Central memory CD4-positive, alpha-beta T cell (primary cell): ENCODE data around the gene PRRT1.
"Not testable (repeated sequence)": the region's sequence is repeated elsewhere in the genome, so short reads cannot be mapped to it uniquely, and the experiment has no call there.

Source experiments
- DNase-seq: peaks from one replicate; pipeline ENCODE4 v3.0.0; 2022

PRRT1 gene

GRCh38 chr6:32187725-32188380, 36.1 kb upstream of the PRRT1 start:
- DNase-seq: not testable (repeated sequence)

DNA sequence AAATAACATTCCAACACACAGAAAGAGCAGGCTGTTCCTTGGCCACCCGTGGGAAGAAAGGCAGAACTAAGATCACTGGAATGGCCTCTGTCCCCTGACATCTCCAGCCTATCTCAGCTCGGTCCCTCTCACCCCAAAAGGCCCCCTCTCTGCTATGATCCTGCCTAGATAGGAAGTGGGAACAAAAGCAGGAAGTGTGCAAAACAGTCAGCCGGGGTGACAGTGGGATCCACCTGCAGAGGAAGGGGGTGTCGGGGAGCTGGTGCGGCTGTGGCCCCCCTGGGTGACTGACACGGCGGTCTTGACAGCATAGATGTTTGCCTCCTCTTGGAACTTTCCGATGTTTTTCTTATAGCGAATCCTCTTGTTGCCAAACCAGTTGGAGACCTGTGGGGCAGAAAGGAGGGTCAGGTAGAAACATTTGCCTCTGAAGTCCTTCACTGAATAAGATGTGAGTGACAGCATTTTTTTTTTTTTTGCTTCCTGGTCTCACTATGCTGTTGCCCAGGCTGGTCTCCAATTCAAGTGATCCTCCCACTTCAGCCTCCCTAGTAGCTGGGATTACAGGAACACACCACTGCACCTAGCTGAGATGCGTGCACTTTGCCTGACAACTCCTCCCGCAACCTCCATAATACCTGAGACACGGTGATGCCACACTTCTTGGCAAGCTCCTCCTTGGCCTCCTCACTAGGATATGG, 35.4 kb upstream of the PRRT1 start:
- DNase-seq: no peak

DNA sequence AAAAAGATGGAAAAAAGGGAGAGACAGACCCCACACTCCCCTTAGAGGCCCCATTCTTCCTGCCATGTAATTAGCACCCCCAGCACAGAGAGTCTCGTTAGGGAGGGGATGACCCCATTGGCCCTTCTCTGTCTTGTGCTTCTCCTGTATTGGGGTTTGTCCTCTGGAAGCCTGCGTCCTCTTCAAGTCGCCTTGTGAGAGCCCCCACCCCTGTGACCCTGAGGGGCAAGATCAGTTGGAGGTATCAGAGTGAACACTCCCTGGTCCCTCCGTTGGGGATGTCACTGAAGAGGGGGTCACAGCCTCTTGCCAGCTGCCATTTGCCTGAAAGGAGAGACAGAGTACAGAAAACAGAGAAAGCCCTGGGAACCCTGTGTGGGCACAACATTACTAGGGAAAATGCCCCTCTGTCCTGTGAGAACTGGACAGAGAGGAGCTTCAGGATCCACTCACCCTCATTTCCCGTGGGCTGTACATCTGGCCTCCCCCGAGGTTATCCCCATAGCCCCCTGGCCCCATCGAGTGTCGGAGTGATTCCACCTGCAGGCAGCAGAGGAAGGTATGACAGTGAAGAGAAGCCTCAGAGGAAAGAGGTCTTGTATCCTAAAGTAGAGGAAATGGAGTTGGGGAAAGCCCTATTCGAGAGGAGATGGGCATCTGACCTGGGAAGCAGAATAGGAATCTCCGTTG, 34.6 kb upstream of the PRRT1 start:
- DNase-seq: not testable (repeated sequence)

- peak; percentile 53 for DNase-seq
Measured at GRCh38 chr6:32185681-32186131, 34.0 kb upstream of the PRRT1 start.

DNA sequence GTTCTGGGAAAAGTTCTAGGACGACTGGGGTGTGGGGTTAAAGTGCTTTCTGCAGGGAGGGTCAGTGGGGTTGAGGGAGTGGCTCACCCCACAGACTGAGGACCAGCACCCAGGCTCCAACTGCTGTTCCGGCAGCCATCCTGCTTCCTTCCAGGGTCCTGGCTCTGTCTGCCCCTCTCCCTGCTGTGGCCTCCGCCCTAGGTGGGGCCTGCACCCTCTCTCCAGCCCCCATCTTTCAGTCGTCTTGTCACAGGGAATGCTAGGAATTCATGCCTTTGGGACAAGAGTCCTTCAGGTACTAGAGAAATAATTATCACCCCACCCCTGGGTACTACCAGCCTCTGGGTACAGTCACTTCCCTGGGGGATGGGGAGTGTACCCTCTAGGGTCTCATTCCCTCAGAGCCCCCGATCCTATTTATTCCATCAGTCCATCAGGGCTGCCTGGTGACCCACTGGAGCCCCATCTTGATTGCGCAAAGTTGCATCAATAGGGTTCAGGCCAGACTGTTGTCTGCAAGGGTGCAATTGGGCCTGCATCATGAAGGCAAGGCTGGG, 32.4 kb upstream of the PRRT1 start, which contains the start of gene AGER:
AGER (minus strand) TSS at position 170 of the 557 bp plus-strand sequence; CDS start at position 139, 31 bp downstream.
- DNase-seq: no peak

GRCh38 chr6:32183483-32184083, 31.8 kb upstream of the PRRT1 start:
- no peak for DNase-seq

- no peak for DNase-seq
Measured at GRCh38 chr6:32183030-32183429, 31.3 kb upstream of the PRRT1 start.

DNA sequence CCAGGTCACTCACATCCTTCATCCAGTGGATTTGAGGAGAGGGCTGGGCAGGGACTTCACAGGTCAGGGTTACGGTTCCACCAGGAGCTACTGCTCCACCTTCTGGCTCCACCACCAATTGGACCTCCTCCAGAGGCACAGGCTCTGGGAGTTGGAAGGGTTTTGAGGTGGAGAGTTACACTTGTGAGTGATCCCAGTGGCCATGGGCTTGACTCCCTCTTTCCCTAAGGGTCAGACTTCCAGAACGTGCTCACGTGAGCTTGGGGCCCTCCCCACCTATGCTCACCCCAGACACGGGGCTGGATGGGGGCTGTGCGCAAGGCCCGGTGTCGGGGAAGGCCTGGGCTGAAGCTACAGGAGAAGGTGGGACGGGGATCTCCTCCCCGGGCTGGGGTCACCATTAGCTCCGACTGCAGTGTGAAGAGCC, 30.8 kb upstream of the PRRT1 start:
- DNase-seq: no peak

GRCh38 chr6:32181915-32182529, 30.3 kb upstream of the PRRT1 start:
- DNase-seq: no peak

DNA sequence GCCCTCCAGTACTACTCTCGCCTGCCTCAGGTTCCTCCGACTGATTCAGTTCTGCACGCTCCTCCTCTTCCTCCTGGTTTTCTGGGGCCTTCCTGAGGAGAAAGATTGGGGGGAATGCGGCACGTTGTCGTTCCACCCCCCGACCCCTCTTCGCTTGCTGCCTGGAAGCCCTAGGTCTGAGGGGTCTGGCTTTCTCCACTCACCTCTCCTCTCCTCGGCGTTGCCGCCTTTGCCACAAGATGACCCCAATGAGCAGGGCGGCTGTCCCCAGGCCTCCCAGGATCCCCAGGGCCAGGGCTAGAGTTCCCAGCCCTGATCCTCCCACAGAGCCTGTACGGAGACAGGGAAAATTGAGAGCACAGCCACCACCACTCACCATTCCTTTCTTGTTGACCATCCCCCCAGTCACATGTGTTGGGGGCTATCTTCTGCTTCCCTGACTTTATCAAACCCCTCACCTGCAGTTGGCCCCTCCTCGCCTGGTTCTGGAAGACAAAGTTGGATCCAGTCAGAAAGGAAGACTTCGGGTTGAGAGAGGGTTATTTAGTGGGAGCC, 29.5 kb upstream of the PRRT1 start:
- DNase-seq: no peak

- no peak for DNase-seq
Measured at GRCh38 chr6:32179766-32180405, 28.1 kb upstream of the PRRT1 start.

DNA sequence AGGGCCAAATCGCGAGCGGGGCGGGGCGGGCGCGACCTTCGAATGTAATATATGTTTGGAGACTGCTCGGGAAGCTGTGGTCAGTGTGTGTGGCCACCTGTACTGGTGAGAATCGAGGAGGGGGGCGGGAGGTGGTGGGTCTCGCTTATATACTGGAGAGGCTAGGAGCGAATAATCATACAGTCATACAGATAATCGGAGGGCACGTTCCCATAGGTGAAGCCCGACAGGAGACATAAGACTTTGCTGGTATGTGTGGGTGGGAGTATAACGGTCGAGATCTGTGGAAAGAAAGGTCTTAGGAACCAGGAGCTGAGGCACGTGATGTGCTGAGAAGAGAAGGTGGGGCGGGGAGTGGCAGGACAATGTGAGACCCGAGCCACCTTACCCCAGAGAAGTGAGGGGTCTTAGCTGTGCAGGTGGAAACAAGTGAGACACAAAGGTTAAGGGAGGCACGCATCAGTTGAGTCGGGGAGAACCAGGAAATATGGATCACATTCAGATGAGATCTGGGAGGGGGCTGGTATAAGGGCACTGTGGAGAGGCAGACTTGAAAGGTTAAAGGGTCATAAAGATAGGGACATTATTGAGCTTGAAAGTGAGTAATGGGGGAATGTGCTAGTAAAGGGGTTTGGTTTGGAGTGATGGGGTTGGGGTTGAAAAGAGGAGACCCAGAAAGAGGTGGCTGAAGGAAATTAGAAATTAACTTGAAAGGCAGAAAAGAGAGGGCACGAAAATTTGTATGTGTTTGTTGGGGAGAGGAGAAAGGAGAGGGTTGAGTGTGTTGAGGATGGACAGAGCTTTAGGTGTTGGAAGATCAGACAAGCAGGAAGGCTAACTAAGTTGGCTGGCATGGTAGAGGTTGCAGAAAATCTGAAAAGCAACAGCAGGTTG, 27.1 kb upstream of the PRRT1 start:
- no peak for DNase-seq

DNA sequence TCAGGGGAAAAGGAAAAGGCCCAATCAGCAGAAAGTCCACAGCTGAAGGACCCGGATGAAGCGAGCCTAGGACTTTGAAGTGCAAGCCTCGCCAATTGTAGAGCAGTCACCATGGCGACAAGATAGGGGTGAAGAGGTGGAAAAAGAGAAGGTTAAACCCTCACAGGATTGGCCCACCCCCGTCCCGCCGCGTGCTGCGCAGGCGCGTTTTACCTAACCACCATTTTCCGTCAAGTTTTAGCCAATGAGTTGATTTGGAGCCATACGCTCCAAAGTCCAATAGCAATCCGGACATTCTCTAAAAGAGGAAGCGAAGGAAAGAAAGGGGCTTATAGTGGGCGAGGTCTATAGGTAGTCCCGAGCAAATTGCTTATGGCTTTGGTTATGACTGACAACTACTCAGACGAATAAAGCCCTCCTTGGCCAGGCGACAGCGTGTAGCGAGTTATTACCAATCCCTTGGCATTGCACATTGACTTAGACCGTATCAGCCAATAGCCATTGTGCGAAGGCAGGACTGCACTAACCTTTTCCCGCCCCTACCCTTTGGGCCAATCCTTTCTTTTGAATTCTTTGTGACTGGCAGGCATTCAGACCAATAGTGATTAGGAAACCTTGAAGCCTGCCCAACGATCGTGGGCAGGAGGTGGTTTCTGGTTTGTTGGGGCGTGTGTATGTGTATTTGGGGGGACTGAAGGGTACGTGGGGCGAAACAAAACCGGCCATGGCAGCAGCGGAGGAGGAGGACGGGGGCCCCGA, 26.2 kb upstream of the PRRT1 start, which contains the start of gene RNF5:
RNF5 (plus strand) TSS at position 618 of the 759 bp plus-strand sequence; CDS start at position 725, 107 bp downstream.
- peak; percentile 99 for DNase-seq

DNA sequence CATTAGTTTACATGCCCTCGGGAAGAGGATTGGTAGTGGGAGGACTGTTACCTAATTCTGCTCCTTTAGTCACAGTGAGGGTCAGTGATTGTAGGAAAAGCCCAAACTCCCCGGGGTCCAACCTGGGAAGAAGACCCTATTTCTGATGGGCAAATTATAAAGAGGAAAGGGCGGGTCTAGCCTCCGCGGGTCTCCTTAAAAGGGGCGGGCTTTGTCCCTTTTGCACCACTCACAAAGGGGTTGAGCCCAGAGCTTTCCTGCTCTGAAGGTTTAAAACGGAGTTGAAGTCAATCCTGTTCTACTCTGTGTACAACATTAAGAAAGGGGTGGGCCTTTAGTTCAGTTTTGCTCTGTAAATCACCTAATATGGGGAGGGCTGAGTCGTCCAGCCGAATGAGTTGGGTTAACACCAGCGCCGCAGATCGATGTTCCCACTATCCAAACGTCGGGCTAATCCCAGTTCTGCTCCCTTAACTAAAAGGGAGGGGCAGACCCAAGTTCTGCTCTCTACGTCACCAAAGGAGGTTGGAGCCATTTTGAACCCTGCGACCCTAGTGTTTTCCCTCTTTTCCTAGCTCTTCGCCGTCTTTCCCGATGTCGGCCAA, 25.5 kb upstream of the PRRT1 start:
- DNase-seq: no peak

- DNase-seq: no peak
Measured at GRCh38 chr6:32176476-32177182, 24.9 kb upstream of the PRRT1 start.

DNA sequence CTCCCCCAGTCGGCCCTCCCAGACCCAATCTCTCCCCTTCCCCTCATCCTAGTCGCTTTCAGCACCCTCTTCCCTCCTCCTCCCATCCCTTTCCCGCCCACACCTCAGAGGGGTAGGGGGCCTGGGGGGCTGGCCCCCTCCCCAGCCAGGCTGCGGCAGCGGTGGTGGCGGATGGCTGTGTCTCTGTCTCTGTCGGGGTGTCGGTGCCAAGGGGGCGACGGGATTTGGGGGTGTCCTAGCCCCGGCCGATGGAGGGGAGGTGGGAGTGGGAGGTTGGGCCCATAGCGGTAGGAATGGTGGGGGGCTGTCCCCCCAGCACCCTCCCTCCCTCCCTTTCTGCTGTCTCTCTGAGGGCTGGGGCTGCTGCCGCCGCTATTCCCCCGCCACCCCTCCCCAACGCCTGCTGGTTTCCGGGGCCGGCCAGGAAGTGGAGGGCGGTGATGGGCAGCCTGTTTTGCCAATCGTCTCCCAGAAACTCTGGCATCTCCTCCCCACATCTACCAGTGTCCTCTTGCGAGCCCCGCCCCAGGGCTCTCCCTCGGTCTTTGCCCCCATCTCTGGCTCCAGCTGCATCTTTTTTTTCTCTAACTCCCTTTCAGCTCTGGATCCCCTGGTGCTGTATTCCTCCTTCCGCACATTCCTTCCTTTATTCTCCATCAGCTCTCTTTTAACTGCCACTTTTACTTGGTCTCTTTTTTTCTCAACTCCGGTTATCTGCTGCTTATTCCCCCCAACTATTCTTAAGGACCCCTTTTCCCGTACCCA, 24.2 kb upstream of the PRRT1 start, which contains the start of gene AGPAT1:
AGPAT1 (minus strand) TSS at position 374 of the 765 bp plus-strand sequence. CDS start 4,588 bp downstream, outside the sequence.
- peak; percentile 93 for DNase-seq

DNA sequence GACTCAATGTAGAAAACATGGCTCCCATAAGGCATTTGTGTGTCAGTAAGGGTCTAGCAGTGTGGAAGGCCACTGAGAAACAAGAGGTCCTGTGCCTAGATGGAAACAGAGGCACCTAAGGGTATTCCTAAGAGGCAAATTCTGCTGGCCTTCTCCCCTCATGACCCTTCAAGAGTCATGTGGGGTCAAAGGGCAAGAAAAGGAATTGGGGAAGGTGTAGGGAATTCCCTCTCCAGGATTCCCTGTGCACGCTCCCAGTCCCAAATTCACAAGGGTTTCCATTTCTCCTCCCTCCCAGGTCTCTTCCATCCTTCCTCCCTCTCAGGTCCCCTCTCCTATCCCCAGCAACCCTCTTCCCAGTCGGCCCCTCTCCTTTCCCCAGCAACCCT, 23.6 kb upstream of the PRRT1 start:
- DNase-seq: no peak

DNA sequence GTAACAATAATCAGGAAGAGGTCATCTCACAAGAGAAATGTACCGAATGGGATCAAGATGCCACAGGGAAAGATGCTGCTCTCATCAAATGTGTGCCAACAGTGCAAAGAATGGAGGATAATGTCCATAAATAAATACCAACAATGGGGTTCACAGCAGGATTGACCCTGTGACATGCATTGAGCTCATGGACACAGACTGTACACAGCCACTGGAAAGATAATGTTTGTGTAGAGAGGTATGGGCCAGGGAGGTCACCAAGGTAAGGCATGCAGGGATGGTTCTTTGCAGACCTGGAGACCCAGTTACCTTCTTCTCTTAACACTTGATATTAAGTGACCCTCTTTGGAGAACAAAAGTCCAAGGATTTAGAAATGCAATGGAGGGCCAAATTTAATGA, 22.7 kb upstream of the PRRT1 start:
- no peak for DNase-seq
